GM19452 (cell line): Measurements from ENCODE around the gene S1PR2.
A peak's percentile ranks its signal among the peaks of the same experiment; 100 is the strongest.

Experiments used
- ATAC-seq: cut with Tn5 transposase; IDR thresholded peaks from one replicate; pipeline ENCODE4 v1.9.1; 2021; ENCODE audit not compliant: unreplicated experiment

Gene S1PR2, protein sequence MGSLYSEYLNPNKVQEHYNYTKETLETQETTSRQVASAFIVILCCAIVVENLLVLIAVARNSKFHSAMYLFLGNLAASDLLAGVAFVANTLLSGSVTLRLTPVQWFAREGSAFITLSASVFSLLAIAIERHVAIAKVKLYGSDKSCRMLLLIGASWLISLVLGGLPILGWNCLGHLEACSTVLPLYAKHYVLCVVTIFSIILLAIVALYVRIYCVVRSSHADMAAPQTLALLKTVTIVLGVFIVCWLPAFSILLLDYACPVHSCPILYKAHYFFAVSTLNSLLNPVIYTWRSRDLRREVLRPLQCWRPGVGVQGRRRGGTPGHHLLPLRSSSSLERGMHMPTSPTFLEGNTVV

DNA sequence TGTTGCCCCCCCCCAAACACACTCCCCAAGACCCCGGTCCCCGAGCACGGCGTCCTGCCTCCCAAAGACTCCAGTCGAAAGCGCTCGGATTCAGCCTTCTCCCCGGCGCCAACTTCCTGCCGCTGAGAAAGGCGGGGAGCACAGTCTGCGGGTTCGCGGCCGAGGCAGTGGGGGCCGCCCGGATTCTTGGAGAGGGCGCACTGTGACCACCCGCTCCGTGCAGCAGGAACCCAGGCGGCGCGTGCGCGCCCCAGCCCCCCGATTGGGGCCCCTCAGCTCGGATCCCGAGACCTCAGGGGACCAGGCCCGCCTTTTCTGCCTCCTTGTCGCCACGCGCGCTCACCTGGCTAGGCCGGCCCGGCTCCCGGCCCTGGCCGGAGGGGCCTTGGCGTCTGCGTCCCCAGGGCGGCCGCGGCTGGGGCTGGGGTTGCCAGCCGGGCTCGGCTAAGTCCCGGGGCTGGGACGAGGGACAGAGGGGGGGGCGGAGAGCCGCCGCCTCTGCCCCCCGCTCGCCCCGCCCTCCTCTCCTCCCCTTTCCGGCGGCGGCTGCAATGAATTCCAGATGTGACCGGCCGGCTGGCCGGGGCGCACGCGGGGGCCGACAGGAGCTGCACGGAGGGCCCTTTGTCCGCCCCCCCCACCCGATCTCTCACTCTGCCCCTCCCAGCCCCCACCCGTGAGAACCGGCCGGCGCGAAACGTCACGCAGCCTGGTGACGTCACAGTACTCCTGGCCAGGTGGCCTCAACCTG is at the start of gene S1PR2:
Gene S1PR2 (minus strand): TSS at position 471 of the 751 bp plus-strand sequence. CDS start 6,426 bp downstream, outside the sequence.
- peak; percentile 48 for ATAC-seq

DNA sequence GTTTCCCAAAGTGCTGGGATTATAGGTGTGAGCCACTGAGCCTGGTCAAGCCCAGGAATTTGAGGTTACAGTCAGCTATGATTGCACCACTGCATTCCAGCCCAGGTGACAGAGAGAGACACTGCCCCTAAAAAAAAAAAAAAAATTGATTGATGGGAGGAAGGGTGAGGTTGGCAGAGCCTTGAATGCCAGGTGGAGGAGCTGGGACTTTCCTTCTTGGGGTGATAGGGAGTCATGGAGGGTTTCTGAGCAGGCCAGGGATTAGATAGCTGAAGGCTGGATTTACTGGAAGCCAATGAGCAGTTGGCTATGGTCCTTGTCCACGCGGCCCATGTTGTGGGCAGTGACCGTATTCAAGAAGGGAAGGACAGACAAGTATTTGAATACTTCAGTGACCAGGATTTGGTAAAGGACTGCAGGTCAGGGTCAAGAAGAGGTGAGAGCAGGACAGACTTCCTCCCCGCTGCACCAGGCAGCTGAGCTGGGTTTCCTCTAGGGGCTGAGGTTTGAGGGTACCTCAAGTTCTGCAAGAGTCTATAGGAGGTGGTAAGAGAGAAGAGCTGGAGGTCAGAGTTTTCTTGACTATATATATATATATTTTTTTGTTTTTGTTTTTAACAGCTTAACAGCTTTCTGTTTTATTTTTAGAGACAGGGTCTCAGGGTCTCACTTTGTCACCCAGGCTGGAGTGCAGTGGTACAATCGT is 48.8 kb upstream of the S1PR2 start:
- no peak for ATAC-seq

DNA sequence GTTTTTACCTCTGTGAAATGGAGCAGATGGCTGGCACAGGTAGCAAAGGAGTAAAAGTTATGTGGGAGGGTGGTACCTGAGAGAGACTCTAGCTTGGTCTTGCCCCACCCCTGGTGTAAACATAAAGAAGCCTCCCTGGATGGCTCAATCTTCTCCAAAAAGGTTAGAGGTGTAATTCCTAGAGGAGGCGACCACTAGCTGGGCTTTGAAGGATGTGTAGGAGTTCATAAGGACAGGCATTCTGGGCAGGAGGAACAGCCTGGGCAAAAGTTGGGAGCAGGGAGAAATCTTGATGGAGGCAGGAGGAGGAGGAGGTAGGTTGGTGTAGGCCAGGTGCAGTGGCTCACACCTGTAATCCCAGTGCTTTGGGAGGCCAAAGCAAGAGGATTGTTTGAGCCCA is 47.8 kb upstream of the S1PR2 start:
- no peak for ATAC-seq

DNA sequence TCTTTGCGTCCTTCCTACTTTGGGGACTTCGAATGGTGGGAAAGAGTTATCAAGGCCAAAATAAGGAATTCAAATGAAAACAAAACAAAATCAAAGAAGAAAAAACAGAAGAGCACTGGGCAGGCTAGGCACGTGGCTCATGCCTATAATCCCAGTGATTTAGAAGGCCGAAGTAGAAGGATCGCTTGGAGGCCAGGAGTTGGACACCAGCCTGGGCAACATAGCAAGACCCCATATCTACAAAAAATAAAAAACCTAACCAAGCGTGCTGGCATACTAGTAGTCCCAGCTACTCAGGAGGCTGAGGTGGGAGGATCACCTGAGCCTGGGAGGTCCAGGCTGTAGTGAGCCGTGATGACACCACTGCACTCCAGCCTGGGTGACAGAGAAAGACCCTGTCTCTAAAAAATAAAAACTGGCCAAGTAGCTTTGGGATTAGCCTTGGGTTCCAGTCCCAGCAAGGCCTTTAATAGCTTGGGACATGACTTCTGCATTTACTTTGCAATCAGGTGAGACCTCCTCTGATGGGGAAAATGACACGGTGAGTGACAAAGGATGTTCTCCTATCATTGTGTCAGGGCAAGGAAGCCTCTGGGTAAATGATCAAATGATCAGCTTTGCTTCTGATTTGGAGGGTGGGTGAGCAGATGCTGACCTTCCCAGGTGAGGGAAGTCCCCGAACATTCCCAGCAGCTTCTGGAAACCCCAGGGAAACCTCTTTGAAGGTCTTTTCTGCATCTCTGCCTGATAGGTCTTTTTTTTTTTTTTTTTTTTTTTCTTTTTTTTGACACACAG is 46.9 kb upstream of the S1PR2 start:
- no peak for ATAC-seq

DNA sequence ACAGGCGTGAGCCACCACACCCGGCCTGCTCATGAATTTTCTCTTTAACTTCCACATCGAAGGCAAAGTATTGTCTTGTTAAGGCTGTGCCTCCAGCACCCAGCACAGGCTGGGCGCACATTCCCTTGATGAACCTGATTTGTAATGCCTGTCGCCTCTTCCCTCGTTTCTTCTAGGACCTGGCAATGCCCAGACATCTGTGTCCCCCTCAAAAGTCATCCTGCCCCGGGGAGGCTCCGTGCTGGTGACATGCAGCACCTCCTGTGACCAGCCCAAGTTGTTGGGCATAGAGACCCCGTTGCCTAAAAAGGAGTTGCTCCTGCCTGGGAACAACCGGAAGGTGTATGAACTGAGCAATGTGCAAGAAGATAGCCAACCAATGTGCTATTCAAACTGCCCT is 43.5 kb upstream of the S1PR2 start:
- no peak for ATAC-seq

DNA sequence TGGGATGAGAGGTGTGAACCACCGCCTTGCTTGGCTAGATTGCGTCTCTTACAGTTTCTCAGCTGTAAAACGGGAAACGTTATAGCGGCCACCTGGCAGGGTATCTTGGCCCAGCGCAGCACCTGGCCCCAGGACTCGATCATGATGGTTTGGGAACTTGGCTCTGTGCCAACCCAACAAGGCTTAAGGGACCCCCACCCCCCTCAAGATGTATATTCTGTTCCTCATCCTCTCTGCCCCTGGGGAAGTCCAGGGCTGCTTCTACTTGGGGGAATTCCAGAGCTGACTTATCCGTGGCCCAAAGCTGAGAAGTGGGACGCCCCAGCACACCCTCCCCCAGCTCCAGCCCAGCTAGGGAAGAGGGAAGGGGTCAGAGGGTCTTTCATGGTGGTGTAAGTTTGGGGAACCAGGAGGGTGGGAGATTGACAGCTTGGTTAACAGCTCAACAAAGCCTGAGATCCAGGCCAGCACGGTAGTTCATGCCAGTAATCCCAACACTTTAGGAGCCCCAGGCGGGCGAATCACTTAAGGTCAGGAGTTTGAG is 40.5 kb upstream of the S1PR2 start:
- no peak for ATAC-seq

DNA sequence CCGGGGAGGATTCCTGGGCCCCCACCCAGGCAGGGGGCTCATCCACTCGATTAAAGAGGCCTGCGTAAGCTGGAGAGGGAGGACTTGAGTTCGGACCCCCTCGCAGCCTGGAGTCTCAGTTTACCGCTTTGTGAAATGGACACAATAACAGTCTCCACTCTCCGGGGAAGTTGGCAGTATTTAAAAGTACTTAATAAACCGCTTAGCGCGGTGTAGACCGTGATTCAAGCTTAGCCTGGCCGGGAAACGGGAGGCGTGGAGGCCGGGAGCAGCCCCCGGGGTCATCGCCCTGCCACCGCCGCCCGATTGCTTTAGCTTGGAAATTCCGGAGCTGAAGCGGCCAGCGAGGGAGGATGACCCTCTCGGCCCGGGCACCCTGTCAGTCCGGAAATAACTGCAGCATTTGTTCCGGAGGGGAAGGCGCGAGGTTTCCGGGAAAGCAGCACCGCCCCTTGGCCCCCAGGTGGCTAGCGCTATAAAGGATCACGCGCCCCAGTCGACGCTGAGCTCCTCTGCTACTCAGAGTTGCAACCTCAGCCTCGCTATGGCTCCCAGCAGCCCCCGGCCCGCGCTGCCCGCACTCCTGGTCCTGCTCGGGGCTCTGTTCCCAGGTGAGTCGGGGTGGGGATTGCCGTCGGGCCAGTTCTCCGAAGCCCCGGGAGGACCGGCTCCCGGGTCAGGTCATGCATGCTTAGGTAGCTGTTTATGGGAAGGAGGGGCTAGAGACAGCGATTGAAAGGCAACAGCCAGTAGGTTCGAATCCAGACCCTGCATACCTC is 39.7 kb upstream of the S1PR2 start, which contains the start of gene ICAM1:
Gene ICAM1 (plus strand): TSS at position 505 of the 779 bp plus-strand sequence. CDS start 40 bp downstream, at position 545.
- ATAC-seq, result peak; percentile 46

DNA sequence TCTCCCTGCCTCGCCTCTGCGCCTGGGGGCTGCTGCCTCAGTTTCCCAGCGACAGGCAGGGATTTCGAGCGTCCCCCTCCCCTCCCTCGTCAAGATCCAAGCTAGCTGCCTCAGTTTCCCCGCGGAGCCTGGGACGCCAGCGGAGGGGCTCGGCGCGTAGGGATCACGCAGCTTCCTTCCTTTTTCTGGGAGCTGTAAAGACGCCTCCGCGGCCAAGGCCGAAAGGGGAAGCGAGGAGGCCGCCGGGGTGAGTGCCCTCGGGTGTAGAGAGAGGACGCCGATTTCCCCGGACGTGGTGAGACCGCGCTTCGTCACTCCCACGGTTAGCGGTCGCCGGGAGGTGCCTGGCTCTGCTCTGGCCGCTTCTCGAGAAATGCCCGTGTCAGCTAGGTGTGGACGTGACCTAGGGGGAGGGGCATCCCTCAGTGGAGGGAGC is 39.1 kb upstream of the S1PR2 start:
- ATAC-seq, result peak; percentile 43

DNA sequence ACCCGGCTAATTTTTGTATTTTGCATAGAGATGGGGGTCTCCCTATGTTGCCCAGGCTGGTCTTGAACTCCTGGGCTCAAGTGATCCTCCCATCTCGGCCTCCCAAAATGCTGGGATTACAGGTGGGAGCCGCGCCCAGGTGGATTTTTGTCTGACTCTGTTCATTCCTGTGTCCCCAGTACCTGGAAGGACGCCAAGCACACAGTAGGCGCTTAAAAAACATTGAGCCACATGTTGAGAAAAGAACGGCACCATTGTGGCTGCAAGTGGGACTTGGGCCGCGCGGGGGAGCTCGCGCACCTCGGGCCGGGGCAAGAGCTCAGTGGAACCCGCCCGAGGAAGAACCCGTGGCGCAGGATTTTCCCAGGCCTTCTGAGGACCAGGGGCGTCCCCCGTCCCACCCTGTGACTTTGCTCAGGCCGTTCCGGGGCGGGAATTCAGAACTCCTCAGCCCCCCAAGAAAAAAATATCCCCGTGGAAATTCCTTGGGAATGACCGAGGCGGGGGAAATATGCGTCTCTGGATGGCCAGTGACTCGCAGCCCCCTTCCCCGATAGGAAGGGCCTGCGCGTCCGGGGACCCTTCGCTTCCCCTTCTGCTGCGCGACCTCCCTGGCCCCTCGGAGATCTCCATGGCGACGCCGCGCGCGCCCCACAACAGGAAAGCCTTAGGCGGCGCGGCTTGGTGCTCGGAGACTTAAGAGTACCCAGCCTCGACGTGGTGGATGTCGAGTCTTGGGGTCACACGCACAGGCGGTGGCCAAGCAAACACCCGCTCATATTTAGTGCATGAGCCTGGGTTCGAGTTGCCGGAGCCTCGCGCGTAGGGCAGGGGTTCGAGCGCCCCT is 38.4 kb upstream of the S1PR2 start:
- peak; percentile 45 for ATAC-seq

DNA sequence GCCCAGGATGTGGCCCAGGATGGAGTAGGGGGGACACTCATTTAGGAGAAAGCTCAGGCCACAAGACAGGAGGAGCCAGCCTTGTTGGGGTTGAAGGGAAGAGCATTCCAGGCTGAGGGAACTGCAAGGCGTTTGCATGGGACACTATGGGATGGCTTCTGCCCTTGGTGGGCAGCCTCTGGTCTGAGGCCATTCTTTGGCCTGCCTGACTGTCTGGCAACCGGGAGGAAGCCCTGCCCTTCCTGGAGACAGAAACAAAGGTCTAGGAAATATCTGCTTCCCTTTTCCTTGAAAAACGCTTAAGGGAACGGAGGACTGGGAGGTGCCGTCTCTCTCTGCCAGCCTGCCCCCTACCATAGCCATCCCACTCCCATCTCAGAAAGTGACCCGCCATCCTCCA is 36.9 kb upstream of the S1PR2 start:
- ATAC-seq, result no peak

DNA sequence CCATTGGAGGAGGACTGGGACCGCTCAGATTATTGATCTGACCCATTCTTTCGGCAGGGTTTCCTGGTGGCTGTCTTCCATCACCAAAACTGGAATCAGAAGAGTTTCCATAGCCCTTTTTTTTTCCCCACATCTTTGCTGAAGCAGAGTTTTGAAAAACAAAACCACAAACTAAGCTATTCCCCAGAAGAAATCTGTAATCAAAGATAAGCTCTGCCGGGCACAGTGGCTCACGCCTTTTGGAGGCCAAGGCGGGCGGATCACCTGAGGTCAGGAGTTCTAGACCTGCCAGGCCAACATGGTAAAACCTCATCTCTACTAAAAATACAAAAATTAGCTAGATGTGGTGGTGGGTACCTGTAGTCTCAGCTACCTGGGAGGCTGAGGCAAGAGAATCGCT is 35.6 kb upstream of the S1PR2 start:
- no peak for ATAC-seq

DNA sequence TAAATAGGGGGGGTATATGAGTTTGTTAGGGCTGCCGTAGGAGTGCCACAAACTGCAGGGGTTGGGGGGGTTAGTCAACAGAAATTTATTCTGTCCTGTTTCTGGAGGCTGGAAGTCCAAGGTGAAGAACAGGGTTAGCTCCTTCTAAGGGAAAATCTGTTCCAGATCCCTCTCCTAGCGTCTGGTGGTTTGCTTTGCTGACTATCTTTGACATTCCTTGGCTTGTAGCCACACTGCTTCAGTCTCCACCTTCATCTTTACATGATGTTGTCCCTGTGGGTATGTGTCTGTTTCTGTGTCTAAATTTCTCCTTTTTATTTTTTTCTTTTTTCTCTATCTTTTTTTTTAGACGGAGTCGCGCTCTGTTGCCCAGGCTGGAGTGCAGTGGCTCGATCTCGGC is 31.6 kb upstream of the S1PR2 start:
- ATAC-seq, result no peak

DNA sequence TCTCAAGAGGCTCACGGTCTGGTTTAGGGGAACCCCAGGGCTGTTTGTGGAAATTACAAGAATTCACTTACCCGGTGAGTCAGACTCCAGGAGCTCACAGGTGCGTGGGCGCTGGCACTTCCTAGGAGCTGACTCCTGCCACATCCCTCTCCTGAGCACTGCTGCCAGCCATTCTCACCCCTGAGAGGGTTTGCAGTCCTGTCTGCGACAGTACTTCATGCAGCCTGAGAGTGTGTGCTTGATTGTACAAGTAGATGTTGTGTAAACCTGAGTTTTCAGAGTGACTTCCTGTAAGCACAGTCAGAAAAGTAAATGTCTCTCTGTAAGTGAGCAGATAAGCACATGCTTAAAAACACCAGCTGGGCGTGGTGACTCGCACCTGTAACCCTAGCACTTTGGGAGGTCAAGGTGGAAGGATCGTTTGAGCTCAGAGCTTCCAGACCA is 29.0 kb upstream of the S1PR2 start:
- ATAC-seq, result no peak

DNA sequence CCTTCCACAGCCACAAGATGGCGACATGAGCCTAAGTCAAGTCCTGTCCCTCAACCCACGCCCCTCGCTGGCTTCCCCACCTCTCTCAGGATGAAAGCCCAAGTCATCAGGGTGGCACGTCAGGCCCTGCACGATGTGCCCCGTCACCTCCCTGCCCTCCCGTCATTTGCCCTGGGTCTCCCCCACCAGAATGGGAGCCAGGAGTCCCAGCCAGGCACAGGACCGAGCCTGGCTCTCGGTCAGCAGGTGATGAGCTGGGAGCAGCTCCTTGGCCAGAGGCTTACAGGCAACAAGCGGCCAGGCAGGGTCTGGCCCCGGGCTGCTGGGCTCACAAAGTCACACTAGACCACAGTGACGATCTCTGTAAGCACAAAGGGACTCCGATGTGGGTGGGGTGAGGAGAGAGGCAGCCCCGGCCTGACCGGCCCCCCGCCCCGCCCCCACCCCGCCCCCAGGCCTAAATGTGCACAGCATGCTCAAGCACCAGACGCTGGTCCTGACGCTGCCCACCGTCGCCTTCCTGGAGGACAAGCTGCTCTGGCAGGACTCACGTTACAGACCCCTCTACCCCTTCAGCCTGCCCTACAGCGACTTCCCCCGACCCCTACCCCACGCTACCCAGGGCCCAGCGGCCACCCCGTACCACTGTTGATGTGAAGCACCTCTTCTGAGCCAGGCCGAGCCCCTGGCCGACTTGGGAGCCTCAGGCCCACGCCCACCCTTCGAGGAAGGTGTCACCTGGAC is 28.2 kb upstream of the S1PR2 start:
- no peak for ATAC-seq

DNA sequence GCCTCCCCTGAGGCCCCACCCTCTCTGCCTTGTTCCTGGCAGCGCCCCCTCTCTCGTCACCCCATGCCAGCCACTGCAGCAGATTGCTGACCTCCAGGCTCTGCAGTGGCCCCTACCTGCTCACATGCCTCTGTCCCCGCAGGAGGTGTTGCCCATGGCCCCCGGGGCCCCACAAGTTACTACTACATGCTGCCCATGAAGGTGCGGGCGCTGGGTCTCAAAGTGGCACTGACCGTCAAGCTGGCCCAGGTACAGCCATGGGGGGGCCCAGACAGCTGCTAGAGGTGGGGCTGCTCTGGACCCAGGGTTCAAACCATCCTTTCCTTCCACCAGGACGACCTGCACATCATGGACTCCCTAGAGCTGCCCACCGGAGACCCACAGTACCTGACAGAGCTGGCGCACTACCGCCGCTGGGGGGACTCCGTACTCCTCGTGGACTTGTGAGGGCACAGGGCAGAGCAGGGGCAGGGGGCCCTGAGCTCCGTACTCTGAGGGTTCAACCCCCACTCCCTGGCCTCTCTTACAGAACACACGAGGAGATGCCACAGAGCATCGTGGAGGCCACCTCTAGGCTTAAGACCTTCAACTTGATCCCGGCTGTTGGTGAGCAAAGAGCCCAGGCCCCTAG is 27.1 kb upstream of the S1PR2 start:
- ATAC-seq, result no peak

DNA sequence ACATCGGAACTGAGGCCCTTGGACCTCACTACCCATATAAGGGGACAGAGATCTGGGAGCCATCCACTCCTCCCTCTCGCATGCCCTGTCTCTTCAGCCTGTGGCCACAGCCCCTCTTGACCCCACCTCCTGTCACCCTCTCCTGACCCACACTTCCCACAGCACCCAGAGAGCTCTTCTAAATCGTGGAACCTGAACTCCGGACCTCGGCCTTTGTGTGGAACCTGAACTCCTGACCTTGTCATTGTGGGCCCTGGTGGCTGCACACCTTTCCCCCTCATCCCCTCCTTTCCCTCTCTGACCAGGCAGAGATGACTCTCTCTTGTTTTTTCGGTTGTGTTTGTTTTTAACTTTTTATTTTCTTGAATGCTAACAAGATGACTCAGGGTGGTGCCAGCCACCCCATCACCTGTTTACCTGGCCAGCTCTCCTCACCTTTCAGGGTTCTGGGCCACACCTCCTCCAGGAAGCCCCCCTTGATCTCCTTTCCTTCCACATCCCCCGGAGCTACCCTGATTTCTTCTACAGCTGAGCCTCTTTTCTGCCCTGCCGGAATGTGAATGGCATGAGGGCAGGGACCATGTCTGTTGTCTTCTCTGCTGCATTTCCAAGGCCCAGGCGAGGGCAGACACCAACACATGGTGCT is 26.0 kb upstream of the S1PR2 start:
- no peak for ATAC-seq

DNA sequence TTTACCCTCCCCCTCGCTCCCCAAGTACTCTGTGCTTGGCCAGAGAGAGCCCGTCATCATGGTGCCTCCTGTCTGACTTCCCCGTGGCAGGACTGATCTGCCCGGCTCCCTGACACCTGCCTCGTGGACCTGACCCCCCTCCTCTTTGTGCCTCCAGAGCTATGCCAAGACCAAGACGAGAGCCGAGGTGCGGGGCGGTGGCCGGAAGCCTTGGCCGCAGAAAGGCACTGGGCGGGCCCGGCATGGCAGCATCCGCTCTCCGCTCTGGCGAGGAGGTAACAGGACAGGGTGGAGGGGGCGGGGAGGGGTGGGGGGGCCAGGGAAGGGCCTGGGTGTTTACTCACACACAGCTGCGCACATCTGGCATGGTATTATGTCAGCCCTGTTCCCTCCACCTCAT is 25.4 kb upstream of the S1PR2 start:
- ATAC-seq, result no peak
